GM12891 (cell line): ENCODE data around the gene GAL3ST3.
"Not testable (repeated sequence)": the region's sequence is repeated elsewhere in the genome, so short reads cannot be mapped to it uniquely, and the experiment has no call there.

ENCODE experiments used
- DNase-seq: peaks from one replicate; pipeline ENCODE4 v3.0.0; 2011; ENCODE audit warnings: low spot score; ENCODE audit not compliant: insufficient read length
- FAIRE-seq: peaks from 2 replicates; lab custom pipeline; 2011; peaks lifted over from hg19 to GRCh38; lab: Jason Lieb, UNC
- PAX5 ChIP-seq: IDR thresholded peaks from 2 replicates; pipeline ENCODE4 v1.6.1; 2011; ENCODE audit warnings: low read length, moderate library complexity, mild to moderate bottlenecking; ENCODE audit not compliant: insufficient read depth, severe bottlenecking
- POLR2A ChIP-seq: IDR thresholded peaks from 2 replicates; pipeline ENCODE4 v1.6.1; 2011; ENCODE audit warnings: low read depth, low read length, control low read depth
- POLR2AphosphoS5 ChIP-seq: IDR thresholded peaks from 2 replicates; pipeline ENCODE4 v1.6.1; 2011; ENCODE audit warnings: low read depth, low read length, control low read depth
- POU2F2 ChIP-seq: IDR thresholded peaks from 2 replicates; pipeline ENCODE4 v1.6.1; 2011; ENCODE audit warnings: low read depth, mild to moderate bottlenecking, control low read depth, low read length, moderate library complexity
- SPI1 ChIP-seq: IDR thresholded peaks from 2 replicates; pipeline ENCODE4 v1.6.1; 2011; ENCODE audit warnings: low read depth, low read length, control low read depth
- TAF1 ChIP-seq: IDR thresholded peaks from 2 replicates; pipeline ENCODE4 v1.6.1; 2011; ENCODE audit warnings: low read depth, low read length, control low read depth

Gene GAL3ST3

DNA sequence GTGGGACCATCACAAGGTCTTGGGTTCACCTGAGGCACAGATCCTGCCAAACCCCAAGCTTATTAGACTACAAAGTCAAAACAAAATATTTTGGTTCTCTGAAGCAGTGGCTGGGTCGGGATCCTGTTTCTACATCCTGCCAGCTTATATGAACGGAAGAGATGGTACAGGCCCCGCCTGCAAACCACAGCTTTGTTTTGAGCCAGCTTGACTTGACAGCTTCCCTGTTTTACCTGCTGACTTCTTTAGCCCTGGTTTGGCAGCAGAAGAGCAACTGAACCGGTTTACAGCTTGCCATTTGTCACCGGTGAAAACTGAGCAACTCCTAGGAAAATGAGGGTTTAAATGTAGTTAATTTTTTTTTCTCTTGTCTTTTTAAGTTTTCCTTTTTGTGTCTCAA lies 32.5 kb upstream of the GAL3ST3 start:
- TF ChIP-seq TAF1, result no peak
- peak; percentile 4; the same call in 1 of the 2 replicates for TF ChIP-seq SPI1
- TF ChIP-seq POLR2AphosphoS5, result no peak
- DNase-seq (peak; percentile 42), FAIRE-seq (peak; percentile 76)

DNA sequence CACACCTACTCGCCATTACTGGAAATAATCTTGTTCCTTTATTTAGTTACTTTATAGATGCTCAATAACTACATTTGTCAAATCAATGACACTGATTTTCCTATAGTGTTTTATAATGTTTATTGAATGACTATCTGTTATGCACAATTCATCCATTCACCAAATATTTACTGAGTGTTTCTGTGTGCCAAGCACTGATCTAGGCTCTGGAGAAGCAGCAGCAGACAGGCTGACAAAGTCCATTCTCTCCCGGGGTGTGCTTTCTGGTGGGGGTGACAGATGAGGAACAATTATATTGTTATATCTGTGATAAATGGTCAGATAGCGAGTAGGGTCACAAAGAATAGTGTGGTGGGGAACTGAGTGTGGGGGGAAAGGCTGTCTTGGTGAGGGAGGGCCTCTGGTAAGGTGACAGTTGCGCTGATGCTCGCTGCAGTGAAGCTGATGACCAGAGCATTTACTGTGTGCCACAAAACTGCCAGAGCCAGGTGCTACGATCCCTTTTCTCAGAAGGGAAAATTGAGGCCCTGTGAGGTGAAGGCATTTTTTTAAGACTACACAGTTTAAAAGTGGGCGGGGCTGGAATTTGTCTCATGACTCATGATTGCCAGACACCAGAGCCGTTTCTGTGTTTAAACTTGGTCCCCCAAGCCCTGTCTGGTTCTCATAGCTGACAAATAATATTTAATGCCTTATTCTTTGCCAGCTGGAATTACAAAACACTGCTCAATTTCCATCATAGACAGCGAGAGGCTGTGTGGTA lies 31.3 kb upstream of the GAL3ST3 start:
- TF ChIP-seq SPI1, result no peak
- TF ChIP-seq POLR2AphosphoS5, result no peak
- TF ChIP-seq TAF1, result no peak
- no peak for TF ChIP-seq PAX5
- TF ChIP-seq POLR2A, result no peak
- no peak for TF ChIP-seq POU2F2
- no peak for DNase-seq
- FAIRE-seq, result no peak

DNA sequence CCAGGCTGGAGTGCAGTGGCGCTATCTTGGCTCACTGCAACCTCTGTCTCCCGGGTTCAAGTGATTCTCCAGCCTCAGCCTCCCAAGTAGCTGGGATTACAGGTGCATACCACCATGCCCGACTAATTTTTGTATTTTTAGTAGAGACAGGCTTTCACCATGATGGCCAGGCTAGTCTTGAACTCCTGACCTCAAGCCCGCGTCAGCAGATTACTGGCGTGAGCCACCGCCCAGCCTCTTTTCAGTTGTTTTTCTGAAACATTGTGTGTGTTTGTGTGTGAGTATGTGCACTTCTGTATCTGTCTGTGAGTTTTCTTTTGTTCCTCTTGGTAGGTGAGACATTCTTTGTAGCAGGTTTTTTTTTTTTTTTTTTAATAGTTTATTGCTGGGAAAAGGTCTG lies 30.0 kb upstream of the GAL3ST3 start:
- FAIRE-seq, DNase-seq: not testable (repeated sequence)

DNA sequence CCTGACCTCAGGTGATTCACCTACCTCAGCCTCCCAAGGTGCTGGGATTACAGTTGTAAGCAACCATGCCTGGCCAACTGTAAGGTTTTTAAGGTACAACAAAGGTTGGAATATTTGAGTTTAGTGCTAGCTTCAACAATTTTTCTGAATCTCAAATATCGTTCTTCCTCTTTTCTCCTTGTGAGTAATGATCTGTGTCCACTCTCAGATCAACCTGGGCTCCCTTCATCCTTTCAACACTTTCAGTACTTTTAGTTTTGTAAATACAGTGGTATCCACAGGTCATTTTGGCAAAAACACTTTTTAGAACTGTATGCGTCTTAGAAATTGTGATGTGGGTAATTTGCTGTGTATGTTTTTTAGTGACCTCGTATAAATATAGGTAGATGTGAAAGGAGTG lies 29.0 kb upstream of the GAL3ST3 start:
- DNase-seq (no peak), FAIRE-seq (no peak)
- TF ChIP-seq PAX5 (no peak), POLR2A (no peak), POU2F2 (no peak), POLR2AphosphoS5 (no peak), TAF1 (no peak), SPI1 (no peak)

DNA sequence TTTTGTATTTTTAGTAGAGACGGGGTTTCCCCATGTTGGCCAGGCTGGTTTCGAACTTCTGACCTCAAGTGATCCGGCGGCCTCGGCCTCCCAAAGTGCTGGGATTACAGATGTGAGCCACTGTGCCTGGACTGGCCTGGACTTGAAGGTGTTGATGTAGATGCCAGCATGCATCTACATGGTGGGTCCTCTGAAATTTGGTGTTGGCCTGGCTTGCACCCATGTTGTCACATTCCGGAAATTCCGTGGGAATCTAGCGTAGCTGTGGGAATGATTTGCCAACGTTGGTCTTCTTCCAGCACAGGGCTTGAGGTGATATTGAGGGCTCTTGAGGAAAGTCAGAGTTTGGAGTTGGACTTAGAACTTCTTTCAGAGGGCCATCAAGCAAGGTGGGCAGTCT lies 27.6 kb upstream of the GAL3ST3 start:
- DNase-seq (no peak), FAIRE-seq (no peak)
- TF ChIP-seq POLR2AphosphoS5 (no peak), POU2F2 (no peak), SPI1 (no peak), PAX5 (no peak), POLR2A (no peak), TAF1 (no peak)

DNA sequence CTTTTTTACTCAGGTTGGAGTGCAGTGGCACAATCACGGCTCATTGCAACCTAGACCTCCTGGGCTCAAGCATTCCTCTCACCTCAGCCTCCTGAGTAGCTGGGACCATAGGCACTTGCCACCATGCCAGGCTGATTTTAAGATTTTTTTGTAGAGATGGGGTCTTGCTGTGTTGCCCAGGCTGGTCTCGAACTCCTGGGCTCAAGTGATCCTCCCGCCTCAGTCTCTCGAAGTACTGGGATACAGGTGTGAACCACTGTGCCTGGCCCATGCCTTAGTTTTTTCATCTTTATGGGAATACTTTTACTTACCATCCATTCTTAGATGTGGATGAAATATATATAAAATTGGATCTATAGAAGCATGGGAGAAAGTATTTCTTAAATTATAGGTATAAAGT lies 26.3 kb upstream of the GAL3ST3 start:
- DNase-seq (no peak), FAIRE-seq (no peak)
- TF ChIP-seq PAX5, result no peak
- no peak for TF ChIP-seq SPI1

DNA sequence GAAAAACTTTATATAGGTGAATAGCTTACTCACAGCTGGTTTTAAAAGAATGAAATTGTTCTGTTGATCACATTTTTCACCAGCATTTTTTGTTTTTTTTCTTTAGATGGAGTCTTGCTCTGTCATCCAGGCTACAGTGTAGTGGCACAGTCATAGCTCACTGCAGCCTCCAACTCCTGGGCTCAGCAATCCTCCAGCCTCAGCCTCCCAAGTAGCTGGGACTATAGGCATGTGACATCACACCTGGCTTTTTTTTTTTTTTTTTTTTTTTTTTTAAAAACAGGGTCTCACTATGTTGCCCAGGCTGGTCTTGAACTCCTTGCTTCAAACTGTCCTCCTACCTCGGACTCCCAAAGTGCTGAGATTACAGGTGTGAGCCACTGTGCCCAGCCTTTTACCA lies 24.7 kb upstream of the GAL3ST3 start:
- FAIRE-seq (no peak), DNase-seq (no peak)
- TF ChIP-seq SPI1 (no peak), POLR2A (no peak), TAF1 (no peak), POLR2AphosphoS5 (no peak), PAX5 (no peak)

DNA sequence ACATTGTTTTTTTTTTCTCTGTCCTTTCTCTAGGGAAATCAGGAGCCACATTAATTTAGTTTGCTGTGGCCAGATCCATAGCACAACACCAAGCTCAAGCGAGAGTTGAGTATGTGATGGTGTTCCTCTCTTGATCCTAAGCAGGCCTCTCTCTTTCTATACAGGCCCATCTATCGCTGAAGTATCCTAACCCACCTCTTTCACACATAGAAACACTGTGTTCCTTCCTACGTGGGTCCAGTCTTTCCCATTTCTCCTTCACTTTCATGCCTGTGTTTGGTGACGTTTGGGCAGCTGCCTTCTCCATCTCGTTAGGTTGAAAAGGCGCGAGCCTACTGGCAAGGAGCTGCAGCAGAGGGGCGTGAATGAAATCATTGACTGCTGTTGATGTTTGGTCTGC lies 23.6 kb upstream of the GAL3ST3 start:
- TF ChIP-seq TAF1 (no peak), POLR2A (no peak), SPI1 (no peak), POU2F2 (no peak), PAX5 (no peak), POLR2AphosphoS5 (no peak)
- DNase-seq (no peak), FAIRE-seq (no peak)

GRCh38 chr11:66072081-66072480 lies 23.1 kb upstream of the GAL3ST3 start:
- no peak for TF ChIP-seq POU2F2
- TF ChIP-seq SPI1, result no peak
- no peak for TF ChIP-seq POLR2A
- TF ChIP-seq TAF1, result no peak
- TF ChIP-seq POLR2AphosphoS5, result no peak
- no peak for TF ChIP-seq PAX5
- FAIRE-seq (no peak), DNase-seq (no peak)

DNA sequence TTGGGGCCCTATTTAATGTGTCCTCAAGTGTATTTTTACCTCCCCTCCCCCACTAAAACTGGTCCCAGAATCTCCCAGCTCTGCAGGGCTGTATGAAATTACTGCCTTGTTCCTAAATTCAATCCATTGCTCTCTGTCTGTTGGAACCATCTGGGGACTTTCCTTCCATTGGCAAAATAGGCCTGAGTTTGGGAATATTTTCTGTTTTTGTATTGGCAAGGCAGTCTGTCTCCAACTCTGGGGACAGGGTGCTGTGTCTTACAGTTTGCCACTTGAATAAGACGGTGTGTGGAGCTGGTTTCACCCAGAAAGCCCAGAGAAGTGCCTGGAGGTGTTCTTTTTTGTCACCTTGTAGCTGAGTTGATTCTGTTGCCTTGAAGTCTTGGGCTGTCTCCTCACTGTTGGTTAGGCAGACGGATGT lies 22.4 kb upstream of the GAL3ST3 start:
- FAIRE-seq (peak; percentile 38), DNase-seq (no peak)
- no peak for TF ChIP-seq TAF1
- no peak for TF ChIP-seq PAX5
- no peak for TF ChIP-seq POU2F2
- TF ChIP-seq POLR2A, result no peak
- TF ChIP-seq SPI1, result no peak
- TF ChIP-seq POLR2AphosphoS5, result no peak
